A673 (cell line): Measurements from ENCODE around the gene DACH2.

ENCODE experiments used
- CTCF ChIP-seq: fragments of 300-800, 200-600 bp; sonication (generic); conservative IDR thresholded peaks from 2 replicates; pipeline ENCODE4 v1.5.1; 2017; ENCODE audit warnings: low read depth, mild to moderate bottlenecking, antibody characterized with exemption, low read length, moderate library complexity, mixed read lengths
- EZH2 ChIP-seq: fragments of 200-600 bp; sonication (generic); IDR thresholded peaks from 2 replicates; pipeline ENCODE4 v1.6.1; 2017; ENCODE audit warnings: borderline replicate concordance, low read depth, mild to moderate bottlenecking, mixed read lengths, antibody characterized with exemption, low read length; ENCODE audit not compliant: poor library complexity, severe bottlenecking

- TF ChIP-seq CTCF (no peak), EZH2 (no peak)
Measured at GRCh38 chrX:86460760-86461159, 312.5 kb downstream of the DACH2 start.
